MM.1S (cell line): Measurements from ENCODE around the gene DCXR.

ENCODE experiments used
- DNase-seq: peaks from one replicate; pipeline ENCODE4 v3.0.0-alpha.2; 2015
- H2AFZ ChIP-seq: fragments of 300-600 bp; sonication (generic); 2 replicates; pipeline ENCODE4 v1.6.0; 2016; ENCODE audit warnings: antibody characterized with exemption, low read length
- H3F3A ChIP-seq: fragments of 300-600 bp; sonication (generic); 2 replicates; pipeline ENCODE4 v1.6.1; 2016; ENCODE audit warnings: mild to moderate bottlenecking, antibody characterized with exemption, low read length, moderate library complexity, mixed read lengths; ENCODE audit not compliant: insufficient read depth
- H3K27ac ChIP-seq: fragments of 300-600 bp; sonication (generic); 2 replicates; pipeline ENCODE4 v1.5.1; 2016; ENCODE audit warnings: mild to moderate bottlenecking, low read length
- H3K27me3 ChIP-seq: fragments of 300-600 bp; sonication (generic); replicated peaks from 2 replicates; pipeline ENCODE4 v1.6.0; 2016; ENCODE audit warnings: low read length; ENCODE audit not compliant: insufficient read depth
- H3K36me3 ChIP-seq: fragments of 300-600 bp; sonication (generic); replicated peaks from 2 replicates; pipeline ENCODE4 v1.6.1; 2016; ENCODE audit warnings: mild to moderate bottlenecking, low read length, mixed read lengths; ENCODE audit not compliant: insufficient read depth
- H3K4me1 ChIP-seq: fragments of 300-600 bp; sonication (generic); 2 replicates; pipeline ENCODE4 v1.6.1; 2016; ENCODE audit warnings: low read length, mixed read lengths
- H3K4me2 ChIP-seq: fragments of 300-600 bp; sonication (generic); 2 replicates; pipeline ENCODE4 v1.6.0; 2016; ENCODE audit warnings: low read depth, low read length
- H3K4me3 ChIP-seq: fragments of 300-600 bp; sonication (generic); 2 replicates; pipeline ENCODE4 v1.5.1; 2016; ENCODE audit warnings: low read length, mixed read lengths
- H3K79me2 ChIP-seq: fragments of 300-600 bp; sonication (generic); 2 replicates; pipeline ENCODE4 v1.6.1; 2016; ENCODE audit warnings: mixed run types, low read length, mixed read lengths
- H3K9ac ChIP-seq: fragments of 300-600 bp; sonication (generic); 2 replicates; pipeline ENCODE4 v1.6.1; 2016; ENCODE audit warnings: low read length, mixed read lengths
- H3K9me2 ChIP-seq: fragments of 300-600 bp; sonication (generic); replicated peaks from 2 replicates; pipeline ENCODE4 v1.6.1; 2016; ENCODE audit warnings: mild to moderate bottlenecking, low read length, mixed read lengths; ENCODE audit not compliant: insufficient read depth
- H3K9me3 ChIP-seq: fragments of 300-600 bp; sonication (generic); replicated peaks from 2 replicates; pipeline ENCODE4 v1.6.1; 2016; ENCODE audit warnings: mild to moderate bottlenecking, low read length, mixed read lengths; ENCODE audit not compliant: insufficient read depth
- H4K20me1 ChIP-seq: fragments of 300-600 bp; sonication (generic); 2 replicates; pipeline ENCODE4 v1.6.1; 2016; ENCODE audit warnings: mild to moderate bottlenecking, low read length, moderate library complexity, mixed read lengths; ENCODE audit not compliant: insufficient read depth
- CTCF ChIP-seq: fragments of 300-600 bp; sonication (generic); IDR thresholded peaks from 2 replicates; pipeline ENCODE4 v1.5.1; 2016; ENCODE audit warnings: antibody characterized with exemption, low read length, mixed read lengths
- EZH2 ChIP-seq: fragments of 300-600 bp; sonication (generic); optimal IDR thresholded peaks from 2 replicates; pipeline ENCODE3; 2017; ENCODE audit warnings: low read depth, mild to moderate bottlenecking, antibody characterized with exemption, low read length, mixed read lengths
- EZH2phosphoT487 ChIP-seq: fragments of 300-600 bp; sonication (generic); IDR thresholded peaks from 2 replicates; pipeline ENCODE4 v1.6.1; 2018; ENCODE audit warnings: antibody characterized with exemption, low read length

Gene DCXR

GRCh38 chr17:82058230-82058854 is 20.8 kb upstream of the DCXR start:
- H3K27ac ChIP-seq = no peak overlapping the region
- no peaks in the 10 kb centered on the region for H3K4me1 ChIP-seq
- H4K20me1 ChIP-seq = no peaks in the 10 kb centered on the region
- H3K79me2 ChIP-seq = peaks cover 19% of the 10 kb centered on the region
- peaks cover 3% of the 10 kb centered on the region; the same call in 1 of the 2 replicates for H3F3A ChIP-seq
- H3K27me3 ChIP-seq = no peaks in the 10 kb centered on the region
- H2AFZ ChIP-seq = no peak overlapping the region
- no peak overlapping the region for H3K9ac ChIP-seq
- no peaks in the 10 kb centered on the region for H3K9me2 ChIP-seq
- H3K36me3 ChIP-seq = 0 out of 2 replicates have a peak, but pooled peaks cover 4% of the 10 kb centered on the region
- H3K4me3 ChIP-seq = no peak overlapping the region
- no peaks in the 10 kb centered on the region for H3K9me3 ChIP-seq
- DNase-seq = no peak
- H3K4me2 ChIP-seq = no peak overlapping the region
- TF ChIP-seq EZH2 (no peak), CTCF (no peak), EZH2phosphoT487 (no peak)

- DNase-seq = no peak
- TF ChIP-seq CTCF = no peak
- no peak for TF ChIP-seq EZH2
- no peak for TF ChIP-seq EZH2phosphoT487
- H2AFZ ChIP-seq = no peak overlapping the region
- no peak overlapping the region for H3K4me2 ChIP-seq
- H3K4me3 ChIP-seq = no peak overlapping the region
- no peaks in the 10 kb centered on the region for H3K9me3 ChIP-seq
- no peak overlapping the region for H3K9ac ChIP-seq
- H3K9me2 ChIP-seq = no peaks in the 10 kb centered on the region
- peaks cover 7% of the 10 kb centered on the region; the same call in 1 of the 2 replicates for H3K4me1 ChIP-seq
- H3K27me3 ChIP-seq = no peaks in the 10 kb centered on the region
- no peaks in the 10 kb centered on the region for H4K20me1 ChIP-seq
- peaks cover 3% of the 10 kb centered on the region; the same call in 1 of the 2 replicates for H3F3A ChIP-seq
- H3K79me2 ChIP-seq = peaks cover 21% of the 10 kb centered on the region
- H3K27ac ChIP-seq = no peak overlapping the region
- H3K36me3 ChIP-seq = no peaks in the 10 kb centered on the region
These were observed 19.5 kb upstream of the DCXR start for GRCh38 chr17:82056729-82057621.

GRCh38 chr17:82055965-82056728 is 18.6 kb upstream of the DCXR start:
- no peaks in the 10 kb centered on the region for H3K9me2 ChIP-seq
- no peak overlapping the region for H3K27ac ChIP-seq
- no peak overlapping the region for H2AFZ ChIP-seq
- H3K4me2 ChIP-seq = no peak overlapping the region
- TF ChIP-seq CTCF = no peak
- no peak for TF ChIP-seq EZH2phosphoT487
- TF ChIP-seq EZH2 = no peak
- H3K79me2 ChIP-seq = peaks cover 21% of the 10 kb centered on the region
- peaks cover 3% of the 10 kb centered on the region; the same call in 1 of the 2 replicates for H3F3A ChIP-seq
- H3K9ac ChIP-seq = no peak overlapping the region
- no peaks in the 10 kb centered on the region for H3K36me3 ChIP-seq
- no peak for DNase-seq
- H3K27me3 ChIP-seq = no peaks in the 10 kb centered on the region
- H3K9me3 ChIP-seq = no peaks in the 10 kb centered on the region
- peaks cover 7% of the 10 kb centered on the region; the same call in 1 of the 2 replicates for H3K4me1 ChIP-seq
- H4K20me1 ChIP-seq = no peaks in the 10 kb centered on the region
- no peak overlapping the region for H3K4me3 ChIP-seq
